T-helper 1 cell (primary cell): ENCODE results near the gene TCF21.
"Not testable (repeated sequence)": the region's sequence is repeated elsewhere in the genome, so short reads cannot be mapped to it uniquely, and the experiment has no call there.

ENCODE experiments used
- DNase-seq, 5 donors: peaks; one replicate each; pipeline ENCODE4 v3.0.0-alpha.2; 2012 to 2020

The TCF21 gene

DNA sequence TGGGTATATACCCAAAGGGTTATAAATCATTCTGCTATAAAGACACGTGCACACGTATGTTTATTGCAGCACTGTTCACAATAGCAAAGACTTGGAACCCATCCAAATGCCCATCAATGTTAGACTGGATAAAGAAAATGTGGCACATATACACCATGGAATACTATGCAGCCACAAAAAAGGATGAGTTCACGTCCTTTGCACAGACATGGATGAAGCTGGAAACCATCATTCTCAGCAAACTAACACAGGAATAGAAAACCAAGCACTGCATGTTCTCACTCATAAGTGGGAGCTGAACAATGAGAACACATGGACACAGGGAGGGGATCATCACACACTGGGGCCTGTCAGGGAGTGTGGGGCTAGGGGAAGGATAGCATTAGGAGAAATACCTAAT lies 47.4 kb downstream of the TCF21 start:
- DNase-seq = not testable (repeated sequence)

DNA sequence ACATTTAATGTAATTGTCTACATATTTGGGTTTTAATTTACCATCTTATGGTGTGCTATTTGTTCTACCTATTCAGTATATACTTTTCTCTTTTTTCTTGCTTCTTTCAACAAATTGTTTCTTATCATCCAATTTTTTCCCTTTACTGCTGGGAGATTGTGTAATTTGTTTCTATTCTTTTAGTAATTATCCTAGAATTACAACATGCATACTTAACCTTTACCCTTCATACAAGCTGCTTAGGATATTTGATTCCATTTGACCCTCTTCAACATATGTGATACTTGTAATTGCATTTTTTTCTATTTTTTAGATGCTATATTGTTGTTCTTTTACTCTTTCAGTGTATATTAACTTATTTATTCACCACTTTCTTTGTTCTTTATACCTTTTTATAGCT lies 49.0 kb downstream of the TCF21 start:
- no peak for DNase-seq

GRCh38 chr6:133938533-133938932 lies 49.6 kb downstream of the TCF21 start:
- no peak for DNase-seq

DNA sequence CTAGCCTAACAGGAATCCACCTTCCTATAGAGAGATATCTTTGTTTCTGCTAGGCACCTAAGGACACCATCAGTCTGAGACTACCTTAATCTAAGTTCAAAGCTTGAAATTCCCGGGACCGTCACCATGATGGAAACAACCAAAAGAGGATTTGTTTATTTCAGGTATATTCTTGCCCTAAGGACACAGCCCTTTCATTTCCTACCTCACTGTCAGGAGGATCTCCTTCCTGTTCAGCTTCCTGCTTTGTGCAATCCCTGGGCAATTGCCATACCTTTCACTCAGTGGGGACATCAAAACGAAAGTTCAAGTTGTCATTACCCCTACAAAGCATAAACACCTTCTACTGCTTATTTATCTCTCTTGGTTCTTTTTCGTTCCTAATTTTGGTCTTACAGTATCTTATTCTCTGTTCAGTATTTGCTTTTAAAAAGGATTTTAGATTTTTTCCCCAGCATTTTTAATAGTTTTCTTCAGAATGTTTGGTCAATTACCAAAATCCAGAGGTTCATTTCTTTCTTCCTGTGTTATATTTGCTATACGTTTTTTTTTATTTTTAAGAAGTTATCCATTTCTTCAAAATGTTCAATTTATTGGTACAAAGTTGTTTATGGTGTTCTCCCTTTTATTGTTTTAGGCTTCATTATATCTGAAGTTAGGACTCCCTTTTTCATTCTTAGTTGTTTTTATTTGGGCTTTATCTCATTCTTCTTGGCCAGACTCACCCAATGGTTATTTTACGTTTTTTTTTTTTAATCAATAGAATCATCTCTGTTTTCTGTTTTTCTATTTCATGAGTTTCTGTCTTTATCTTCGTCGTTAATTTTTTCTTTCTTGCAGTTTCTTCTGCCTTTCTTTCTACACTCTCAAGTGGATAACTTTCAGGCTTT lies 51.1 kb downstream of the TCF21 start:
- no peak for DNase-seq
